H9 (cell line): Measurements from ENCODE around the gene TLK1. TPM values are rescaled to one million over a fixed set of nuclear protein-coding genes. Genes with fewer than 3 reads are reported as not detected.

Experiments used
- DNase-seq: peaks from one replicate; pipeline ENCODE4 v3.0.0-alpha.2; 2017
- H2AFZ ChIP-seq: one replicate; pipeline ENCODE4 v1.6.1; 2013; ENCODE audit warnings: mild to moderate bottlenecking, low read length, control low read depth, moderate library complexity
- H2AK5ac ChIP-seq: 2 replicates; pipeline ENCODE4 v1.6.1; 2013; ENCODE audit warnings: low read length, control low read depth, mixed read lengths; ENCODE audit not compliant: insufficient read length
- H2BK120ac ChIP-seq: one replicate; pipeline ENCODE4 v1.6.1; 2013; ENCODE audit warnings: low read depth, mild to moderate bottlenecking, low read length, control low read depth, inconsistent platforms; ENCODE audit not compliant: poor library complexity, severe bottlenecking
- H2BK12ac ChIP-seq: 2 replicates; pipeline ENCODE4 v1.6.1; 2013; ENCODE audit warnings: low read length, control low read depth, mixed read lengths, low read depth; ENCODE audit not compliant: insufficient read length
- H2BK15ac ChIP-seq: 2 replicates; pipeline ENCODE4 v1.6.1; 2013; ENCODE audit warnings: low read depth, low read length, control low read depth
- H2BK20ac ChIP-seq: one replicate; pipeline ENCODE4 v1.6.1; 2013; ENCODE audit warnings: low read depth, mild to moderate bottlenecking, low read length, control low read depth, inconsistent platforms; ENCODE audit not compliant: poor library complexity, severe bottlenecking
- H2BK5ac ChIP-seq: 2 replicates; pipeline ENCODE4 v1.6.1; 2013; ENCODE audit warnings: low read length, control low read depth, mixed read lengths; ENCODE audit not compliant: insufficient read length
- H3K14ac ChIP-seq: 2 replicates; pipeline ENCODE4 v1.6.1; 2013; ENCODE audit warnings: low read length, control low read depth; ENCODE audit not compliant: insufficient read depth
- H3K18ac ChIP-seq: 2 replicates; pipeline ENCODE4 v1.6.1; 2013; ENCODE audit warnings: low read depth, mild to moderate bottlenecking, mixed read lengths, low read length, control low read depth; ENCODE audit not compliant: insufficient read length
- H3K23ac ChIP-seq: 2 replicates; pipeline ENCODE4 v1.6.1; 2013; ENCODE audit warnings: low read length, control low read depth, mixed read lengths, low read depth; ENCODE audit not compliant: insufficient read length
- H3K23me2 ChIP-seq: 2 replicates; pipeline ENCODE4 v1.6.1; 2013; ENCODE audit warnings: low read depth, mild to moderate bottlenecking, mixed read lengths, low read length, control low read depth; ENCODE audit not compliant: insufficient read length, poor library complexity, severe bottlenecking
- H3K27ac ChIP-seq: 2 replicates; pipeline ENCODE4 v1.5.1; 2013; ENCODE audit warnings: low read length, control low read depth, mixed read lengths, low read depth; ENCODE audit not compliant: insufficient read length
- H3K27me3 ChIP-seq: 2 replicates; pipeline ENCODE4 v1.6.1; 2013; ENCODE audit warnings: low read length, control low read depth, inconsistent platforms; ENCODE audit not compliant: insufficient read depth
- H3K4ac ChIP-seq: 2 replicates; pipeline ENCODE4 v1.6.1; 2013; ENCODE audit warnings: low read depth, mild to moderate bottlenecking, control low read depth, inconsistent platforms, low read length, moderate library complexity
- H3K4me1 ChIP-seq: 2 replicates; pipeline ENCODE4 v1.6.1; 2013; ENCODE audit warnings: low read length, control low read depth, inconsistent platforms; ENCODE audit not compliant: insufficient read depth
- H3K4me2 ChIP-seq: 2 replicates; pipeline ENCODE4 v1.6.1; 2013; ENCODE audit warnings: low read length, control low read depth, mixed read lengths; ENCODE audit not compliant: insufficient read length, insufficient read depth
- H3K56ac ChIP-seq: 2 replicates; pipeline ENCODE4 v1.6.1; 2013; ENCODE audit warnings: low read depth, mild to moderate bottlenecking, mixed read lengths, low read length, control low read depth; ENCODE audit not compliant: insufficient read length
- H3K79me1 ChIP-seq: 2 replicates; pipeline ENCODE4 v1.6.1; 2013; ENCODE audit warnings: low read depth, mild to moderate bottlenecking, moderate library complexity, low read length, control low read depth, inconsistent platforms; ENCODE audit not compliant: insufficient read depth, poor library complexity, severe bottlenecking
- H3K79me2 ChIP-seq: 2 replicates; pipeline ENCODE4 v1.6.1; 2013; ENCODE audit warnings: low read length, control low read depth, inconsistent platforms; ENCODE audit not compliant: insufficient read depth
- H3K9ac ChIP-seq: 2 replicates; pipeline ENCODE4 v1.6.1; 2013; ENCODE audit warnings: low read length, control low read depth, mixed read lengths; ENCODE audit not compliant: insufficient read length; ENCODE audit errors: extremely low read depth
- H3K9me3 ChIP-seq: one replicate; pipeline ENCODE4 v1.6.1; 2013; ENCODE audit warnings: low read depth, low read length, inconsistent platforms; ENCODE audit not compliant: control insufficient read depth
- H3T11ph ChIP-seq: one replicate; pipeline ENCODE4 v1.6.1; 2013; ENCODE audit warnings: mild to moderate bottlenecking, low read length, control low read depth, inconsistent platforms
- H4K20me1 ChIP-seq: one replicate; pipeline ENCODE4 v1.6.1; 2013; ENCODE audit not compliant: control insufficient read depth, insufficient read length, insufficient read depth
- H4K5ac ChIP-seq: 2 replicates; pipeline ENCODE4 v1.6.1; 2013; ENCODE audit warnings: low read depth, mild to moderate bottlenecking, mixed read lengths, low read length, control low read depth; ENCODE audit not compliant: insufficient read length
- H4K8ac ChIP-seq: replicated peaks from 2 replicates; pipeline ENCODE4 v1.6.1; 2013; ENCODE audit warnings: low read length, control low read depth, mixed read lengths, low read depth; ENCODE audit not compliant: insufficient read length
- H4K91ac ChIP-seq: 2 replicates; pipeline ENCODE4 v1.6.1; 2013; ENCODE audit warnings: low read depth, mild to moderate bottlenecking, moderate library complexity, mixed read lengths, low read length, control low read depth; ENCODE audit not compliant: insufficient read length
- H3K27ac Mint-ChIP-seq, 3 experiments: 2 replicates in 2 of 3; 3 replicates in 1 of 3; pipeline ENCODE4 v1.8.0; 2020 to 2021; ENCODE audit warnings: mixed read lengths in 3 of 3, mild to moderate bottlenecking in 1 of 3, moderate library complexity in 1 of 3
- H3K27me3 Mint-ChIP-seq: 2 replicates; pipeline ENCODE4 v1.8.0; 2021; ENCODE audit warnings: low read depth, mild to moderate bottlenecking, moderate library complexity, mixed read lengths
- H3K36me3 Mint-ChIP-seq, 3 experiments: 2 replicates in 2 of 3; 3 replicates in 1 of 3; pipeline ENCODE4 v1.8.0; 2020 to 2021; ENCODE audit warnings: low read depth in 3 of 3, mixed read lengths in 3 of 3; ENCODE audit not compliant: insufficient read depth in 1 of 3
- H3K4me1 Mint-ChIP-seq, 2 experiments: 2 replicates each; pipeline ENCODE4 v1.8.0; 2020; ENCODE audit warnings: mixed read lengths in 2 of 2
- H3K4me3 Mint-ChIP-seq, 2 experiments: 2 replicates in 1 of 2; 3 replicates in 1 of 2; pipeline ENCODE4 v1.8.0; 2020 to 2021; ENCODE audit warnings: mild to moderate bottlenecking in 2 of 2, mixed read lengths in 2 of 2, moderate library complexity in 1 of 2
- H3K9me3 Mint-ChIP-seq, 2 experiments: 2 replicates in 1 of 2; 3 replicates in 1 of 2; pipeline ENCODE4 v1.8.0; 2020; ENCODE audit warnings: mild to moderate bottlenecking in 2 of 2, mixed read lengths in 2 of 2, moderate library complexity in 1 of 2
- CTCF ChIP-seq: fragments of 200-600 bp; sonication (generic); conservative IDR thresholded peaks from 3 replicates; pipeline ENCODE4 v1.8.0; 2021; ENCODE audit warnings: antibody characterized with exemption, mild to moderate bottlenecking
- WGBS: extraction: QIAGEN DNeasy Blood & Tissue Kit; methylation state at CpG from one replicate; pipeline ENCODE4 v1.1.7; 2013; ENCODE audit warnings: missing lambda C conversion rate, low lambda C conversion rate, mixed read lengths; ENCODE audit not compliant: insufficient read length; ENCODE audit errors: extremely low coverage; 5-methylcytosine and 5-hydroxymethylcytosine counted together
- total RNA-seq: library from RNA; stranded (reverse); gene quantifications from 2 replicates; pipeline ENCODE4 v1.2.1, GENCODE V29; 2021

TLK1 gene
- total RNA-seq, 1 experiment from 2014 or later = 112 TPM

- Histone ChIP-seq H3K14ac (no peak overlapping the region), H3K9ac (no peak overlapping the region), H4K5ac (no peak overlapping the region), H3K79me1 (no peaks in the 10 kb centered on the region), H2BK5ac (no peak overlapping the region), H3K56ac (no peak overlapping the region), H2BK120ac (no peak overlapping the region), H3T11ph (no peak overlapping the region), H2BK12ac (no peak overlapping the region), H4K91ac (no peak overlapping the region), H3K18ac (no peak overlapping the region), H3K9me3 (no peaks in the 10 kb centered on the region), H3K79me2 (no peaks in the 10 kb centered on the region), H3K27ac (no peak overlapping the region), H2AFZ (no peak overlapping the region), H2AK5ac (no peak overlapping the region), H3K27me3 (no peaks in the 10 kb centered on the region), H3K4me1 (no peaks in the 10 kb centered on the region), H4K8ac (no peak overlapping the region), H3K23me2 (no peaks in the 10 kb centered on the region), H3K23ac (no peak overlapping the region), H2BK15ac (no peak overlapping the region), H4K20me1 (no peaks in the 10 kb centered on the region), H3K4me2 (no peak overlapping the region), H3K4ac (no peak overlapping the region), H2BK20ac (no peak overlapping the region)
- no peak for TF ChIP-seq CTCF
- H3K4me1 Mint-ChIP-seq = no peaks in the 10 kb centered on the region
- DNase-seq = no peak
- H3K9me3 Mint-ChIP-seq = peaks cover 3 to 5% of the 10 kb centered on the region in 2 experiments; a peak in 4 of 5 replicates
- no peaks in the 10 kb centered on the region for H3K27me3 Mint-ChIP-seq
- peaks cover 45 to 74% (median 63%) of the 10 kb centered on the region in 3 experiments for H3K36me3 Mint-ChIP-seq
- no peak overlapping the region for H3K4me3 Mint-ChIP-seq
- H3K27ac Mint-ChIP-seq = no peak overlapping the region
- no CpG with 5 or more reads among the region's 1 CpG for WGBS
These were observed 104.4 kb downstream of the TLK1 start for GRCh38 chr2:171056307-171056706.
